ENCODE data around the gene OR2T5.
"Not testable (repeated sequence)": the region's sequence is repeated elsewhere in the genome, so short reads cannot be mapped to it uniquely, and the experiment has no call there.

OR2T5 gene, protein sequence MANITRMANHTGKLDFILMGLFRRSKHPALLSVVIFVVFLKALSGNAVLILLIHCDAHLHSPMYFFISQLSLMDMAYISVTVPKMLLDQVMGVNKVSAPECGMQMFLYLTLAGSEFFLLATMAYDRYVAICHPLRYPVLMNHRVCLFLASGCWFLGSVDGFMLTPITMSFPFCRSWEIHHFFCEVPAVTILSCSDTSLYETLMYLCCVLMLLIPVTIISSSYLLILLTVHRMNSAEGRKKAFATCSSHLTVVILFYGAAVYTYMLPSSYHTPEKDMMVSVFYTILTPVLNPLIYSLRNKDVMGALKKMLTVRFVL

DNA sequence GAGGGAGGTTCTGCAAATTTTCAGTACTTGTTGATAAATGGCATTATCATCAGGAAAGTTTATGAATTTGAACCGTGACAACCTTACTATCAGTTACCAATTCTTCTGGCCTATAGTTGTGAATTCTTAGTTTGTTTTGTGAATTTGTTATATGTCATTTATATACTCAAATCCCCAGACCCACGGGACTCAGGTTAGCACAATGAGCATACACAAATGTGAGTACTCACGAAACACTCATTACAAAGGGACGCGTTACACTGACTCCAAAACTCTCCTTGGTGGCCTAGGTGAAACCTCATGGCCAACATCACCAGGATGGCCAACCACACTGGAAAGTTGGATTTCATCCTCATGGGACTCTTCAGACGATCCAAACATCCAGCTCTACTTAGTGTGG is at the start of gene OR2T5:
TSS of gene OR2T5 (plus strand) at position 301 of the 400 bp plus-strand sequence. CDS start at position 301, 0 bp downstream.
- not testable (repeated sequence) for DNase-seq (ENCODE audit: low spot score)

DNA sequence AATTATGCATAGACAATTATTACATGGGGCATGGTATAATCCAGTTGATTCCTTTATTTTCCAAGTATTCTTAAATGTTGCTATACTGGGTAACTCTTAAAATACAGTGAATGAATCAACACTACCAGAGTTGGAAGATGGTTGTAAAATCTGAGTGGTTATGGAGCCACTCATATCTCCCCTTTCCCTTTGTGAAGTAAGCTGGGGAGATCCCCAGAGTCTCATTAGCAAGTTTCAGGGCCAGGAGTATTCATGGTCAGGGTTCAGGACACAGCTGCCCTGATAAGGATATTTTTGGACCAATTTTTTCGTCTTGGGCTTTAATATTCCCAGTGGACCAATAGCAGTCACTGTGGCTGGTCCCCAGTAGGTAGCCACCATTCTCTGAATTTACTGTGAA is 49.7 kb upstream of the OR2T5 start:
- DNase-seq (ENCODE audit: low spot score): not testable (repeated sequence)

DNA sequence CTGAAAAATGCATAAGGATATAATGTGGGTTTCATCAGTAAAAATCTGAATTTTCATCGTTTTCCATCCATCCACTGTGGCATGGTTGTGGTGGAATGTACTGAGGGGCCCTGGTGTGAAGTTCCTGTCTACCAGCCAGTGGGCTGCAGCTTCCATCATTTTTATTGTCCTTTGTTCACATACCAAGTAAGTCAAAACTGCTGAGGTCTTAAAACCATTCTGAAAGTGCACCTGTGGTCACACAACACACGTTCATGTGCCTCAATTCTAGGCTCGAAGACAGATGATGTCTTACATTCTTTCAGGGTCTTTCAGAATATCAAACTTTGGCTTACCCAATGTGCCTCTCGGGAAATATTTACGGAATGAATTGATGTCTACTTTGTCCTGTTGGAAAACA is 49.1 kb upstream of the OR2T5 start:
- not testable (repeated sequence) for DNase-seq (ENCODE audit: low spot score)

DNA sequence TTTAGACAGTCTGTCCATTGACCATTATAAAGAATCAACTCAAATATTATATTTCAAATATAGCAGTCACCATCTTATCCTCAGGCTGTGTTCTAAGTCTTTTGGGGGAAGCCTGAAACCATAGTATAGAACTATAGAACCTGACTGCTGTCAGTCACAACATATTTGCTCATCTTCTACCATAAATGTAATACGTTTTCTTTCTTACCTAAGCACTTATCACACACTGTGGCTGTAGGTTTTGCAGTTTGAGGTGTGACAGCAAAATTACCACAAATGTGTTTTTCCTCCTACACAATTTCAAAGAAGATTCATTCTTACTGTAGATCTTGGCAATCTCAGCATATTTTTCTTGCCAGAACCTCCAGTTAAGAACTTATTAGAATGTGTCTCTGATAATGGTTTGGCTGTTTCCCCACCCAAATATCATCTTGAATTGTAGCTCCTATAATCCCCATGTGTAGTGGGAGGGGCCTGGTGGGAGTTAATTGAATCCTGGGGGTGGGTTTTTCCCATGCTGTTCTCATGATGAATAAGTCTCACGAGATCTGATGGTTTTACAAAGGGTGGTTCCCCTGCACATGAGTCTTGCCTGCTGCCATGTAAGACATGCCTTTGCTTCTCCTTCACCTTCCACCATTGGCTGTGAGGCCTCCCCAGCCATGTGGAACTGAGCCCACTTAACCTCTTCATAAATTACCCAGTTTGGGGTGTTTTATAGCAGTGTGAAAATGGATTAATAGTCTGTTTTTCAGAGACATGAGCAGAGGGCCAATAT is 45.7 kb upstream of the OR2T5 start:
- DNase-seq (ENCODE audit: low spot score): not testable (repeated sequence)

DNA sequence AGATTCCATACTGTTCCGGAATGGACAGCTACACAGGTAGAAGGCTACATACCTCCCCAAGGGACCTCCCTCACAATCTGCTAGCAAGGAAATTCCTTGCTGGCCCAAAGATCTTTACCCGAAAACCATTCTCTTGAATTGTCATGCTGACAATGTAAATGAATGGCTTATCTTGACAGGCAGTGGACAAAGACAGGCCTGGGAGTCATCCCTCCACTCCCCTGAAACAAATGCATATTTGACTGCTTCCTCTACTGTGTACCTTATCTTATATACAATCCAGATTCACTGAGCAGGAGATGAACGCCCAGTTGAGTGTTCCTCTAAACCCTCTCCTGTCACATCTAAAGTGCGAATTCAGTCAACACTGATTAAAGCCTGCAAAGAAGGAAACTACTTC is 43.8 kb upstream of the OR2T5 start:
- not testable (repeated sequence) for DNase-seq (ENCODE audit: low spot score)

DNA sequence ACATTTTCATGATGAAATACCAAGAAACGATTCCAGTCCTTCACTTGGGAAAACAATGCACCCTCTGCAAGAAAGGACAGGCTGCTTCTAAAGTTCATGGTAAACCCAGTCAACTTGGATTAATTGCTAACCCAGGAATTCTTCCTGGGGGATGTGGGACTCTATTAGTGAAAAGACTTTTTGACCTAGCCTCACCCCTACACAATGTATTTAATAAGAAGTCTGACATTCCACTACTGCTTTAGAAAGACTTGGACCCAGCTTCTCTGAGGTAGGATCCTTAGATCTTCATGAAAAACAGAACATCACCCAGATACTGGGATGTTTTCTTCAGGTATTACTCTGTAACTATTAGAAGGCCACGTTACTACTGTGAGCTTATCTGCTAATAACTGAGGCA is 43.0 kb upstream of the OR2T5 start, which contains the start of gene OR2T2:
TSS of gene OR2T2 (plus strand) at position 239 of the 400 bp plus-strand sequence. CDS start 7,161 bp downstream, outside the sequence.
- DNase-seq (ENCODE audit: low spot score): not testable (repeated sequence)

DNA sequence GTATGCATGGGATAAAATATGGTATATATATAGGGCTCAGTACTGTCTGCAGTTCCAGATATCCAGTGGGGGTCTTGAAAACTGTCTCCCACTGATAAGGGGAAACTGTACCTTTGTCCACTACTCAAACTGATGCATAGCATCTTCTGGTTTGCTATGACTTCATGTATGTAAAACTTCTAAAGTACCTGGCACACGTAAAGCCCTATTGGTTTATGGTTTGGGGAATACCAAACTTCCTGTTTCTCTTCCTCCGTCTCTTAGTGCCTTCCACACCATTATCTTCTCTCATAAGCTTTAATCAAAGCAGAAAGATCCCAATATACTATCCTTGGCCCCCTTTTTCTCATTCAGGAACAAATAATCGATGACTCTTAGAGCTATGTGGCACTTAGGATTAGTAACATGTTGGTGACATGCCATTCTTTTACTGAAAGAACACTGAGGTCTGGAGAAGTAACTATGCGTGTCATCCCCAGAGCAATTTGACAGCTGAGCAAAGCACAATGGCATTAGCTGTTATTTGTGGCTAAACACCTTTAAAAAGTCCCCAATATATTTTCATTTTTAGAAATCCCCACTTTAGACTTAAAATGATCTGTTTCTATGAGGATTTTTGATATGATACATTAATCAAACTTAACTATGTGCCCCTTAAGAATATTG is 39.8 kb upstream of the OR2T5 start:
- DNase-seq (ENCODE audit: low spot score): not testable (repeated sequence)

DNA sequence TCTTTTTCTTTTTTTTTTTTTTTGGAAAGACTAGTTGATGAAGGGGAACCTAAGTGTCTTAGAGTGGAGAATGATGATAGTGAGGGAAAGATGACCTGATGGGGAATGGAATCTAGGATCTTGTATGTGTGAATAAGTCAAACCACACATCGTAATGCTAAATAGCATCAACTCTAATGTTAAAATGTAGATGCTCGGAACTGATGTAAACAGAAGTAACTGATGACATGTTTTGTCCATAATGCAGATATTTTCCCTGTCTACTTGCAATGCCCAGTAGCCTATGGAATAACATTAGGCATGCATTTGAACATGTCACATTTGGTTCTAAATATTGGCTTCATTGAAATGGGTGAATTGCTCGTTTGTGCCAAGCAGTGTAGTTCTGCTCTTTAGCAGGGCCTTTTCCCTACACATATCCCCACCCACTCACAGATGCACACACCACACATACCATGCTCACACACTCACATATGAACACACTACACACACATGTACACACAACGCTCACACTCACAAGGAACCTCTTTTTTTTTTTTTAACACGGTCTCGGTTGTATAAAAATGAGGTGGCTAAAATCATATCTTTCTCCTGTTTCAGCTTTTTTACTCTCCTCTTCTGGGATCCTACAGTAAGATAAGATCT is 38.4 kb upstream of the OR2T5 start:
- not testable (repeated sequence) for DNase-seq (ENCODE audit: low spot score)

DNA sequence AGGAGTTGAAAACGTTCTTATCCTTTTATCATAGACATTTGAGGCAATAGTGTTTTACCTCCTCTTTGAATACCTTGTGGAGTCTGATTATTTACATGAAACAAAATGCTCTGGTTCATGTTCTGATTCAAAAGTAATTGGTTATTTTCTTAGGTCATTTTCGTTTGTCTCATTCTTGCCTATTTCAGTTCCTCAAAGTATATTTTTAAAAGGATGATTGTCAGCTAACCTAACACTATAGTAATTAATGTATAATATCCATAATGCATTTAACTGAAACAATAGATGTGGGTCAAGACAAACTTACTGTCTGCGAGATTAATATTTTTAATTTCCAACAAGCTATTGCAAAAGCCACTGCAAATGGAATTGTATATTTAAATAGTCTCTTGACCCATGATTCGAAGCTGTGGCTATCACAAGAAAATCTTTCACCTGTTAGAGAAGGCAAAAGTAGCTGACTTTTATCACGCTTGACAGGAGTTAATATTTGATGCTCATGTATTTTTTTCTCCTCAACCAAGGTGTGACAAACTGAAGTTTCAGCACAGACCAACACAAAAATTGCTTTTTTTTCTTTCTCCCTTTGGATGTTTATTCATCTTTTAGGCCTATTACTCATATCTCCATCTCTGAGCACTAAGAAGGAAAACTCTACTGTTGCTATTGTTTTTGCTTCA is 37.8 kb upstream of the OR2T5 start:
- DNase-seq (ENCODE audit: low spot score): not testable (repeated sequence)

DNA sequence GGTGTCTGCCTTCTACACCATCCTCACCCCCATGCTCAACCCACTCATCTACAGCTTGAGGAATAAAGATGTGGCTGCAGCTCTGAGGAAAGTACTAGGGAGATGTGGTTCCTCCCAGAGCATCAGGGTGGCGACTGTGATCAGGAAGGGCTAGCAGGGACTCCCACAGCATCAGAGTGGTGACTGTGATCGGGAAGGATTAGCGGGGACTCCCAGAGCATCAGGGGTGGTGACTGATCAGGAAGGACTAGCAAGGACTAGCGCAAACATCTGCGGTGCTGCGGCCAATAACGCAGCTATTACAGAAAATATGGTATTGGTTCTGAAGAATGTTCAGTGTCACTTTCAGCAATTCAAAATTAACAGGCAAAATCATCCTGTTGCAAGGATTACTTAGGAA is 34.8 kb upstream of the OR2T5 start:
- not testable (repeated sequence) for DNase-seq (ENCODE audit: low spot score)

DNA sequence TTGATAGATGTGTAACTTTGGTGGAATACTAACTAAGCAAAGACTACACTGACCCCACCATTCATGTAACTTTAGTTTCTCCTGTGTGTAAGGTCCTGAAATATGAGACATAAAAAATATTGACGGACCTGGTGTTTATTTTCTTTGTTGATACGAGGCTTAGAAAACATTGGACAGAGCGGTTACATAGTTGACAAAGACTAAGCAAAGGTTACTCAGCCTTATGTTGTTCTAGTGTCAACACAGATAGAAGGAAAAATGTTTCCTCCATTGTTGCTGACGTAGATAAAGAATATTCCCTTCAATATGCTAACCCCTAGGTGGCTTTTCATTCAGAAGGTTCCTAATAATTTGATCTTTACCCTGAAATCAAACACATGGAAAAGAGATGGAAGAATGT is 33.3 kb upstream of the OR2T5 start:
- DNase-seq (ENCODE audit: low spot score): not testable (repeated sequence)

DNA sequence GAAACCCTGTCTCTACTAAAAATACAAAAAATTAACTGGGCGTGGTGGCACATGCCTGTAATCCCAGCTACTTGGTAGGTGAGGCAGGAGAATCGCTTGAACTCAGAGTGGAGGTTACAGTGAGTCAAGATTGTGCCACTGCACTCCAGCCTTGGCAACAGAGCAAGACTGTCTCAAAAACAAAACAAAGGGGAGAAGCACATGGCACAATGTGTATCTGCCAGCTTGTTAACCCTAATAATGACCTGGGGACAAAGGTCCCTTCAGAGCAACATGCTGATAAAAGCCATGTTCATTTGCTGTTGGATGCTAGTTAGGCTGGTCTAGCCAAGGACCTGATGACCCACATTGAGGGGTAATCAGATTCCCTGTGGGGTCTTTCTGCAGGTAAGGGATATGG is 31.8 kb upstream of the OR2T5 start:
- not testable (repeated sequence) for DNase-seq (ENCODE audit: low spot score)

DNA sequence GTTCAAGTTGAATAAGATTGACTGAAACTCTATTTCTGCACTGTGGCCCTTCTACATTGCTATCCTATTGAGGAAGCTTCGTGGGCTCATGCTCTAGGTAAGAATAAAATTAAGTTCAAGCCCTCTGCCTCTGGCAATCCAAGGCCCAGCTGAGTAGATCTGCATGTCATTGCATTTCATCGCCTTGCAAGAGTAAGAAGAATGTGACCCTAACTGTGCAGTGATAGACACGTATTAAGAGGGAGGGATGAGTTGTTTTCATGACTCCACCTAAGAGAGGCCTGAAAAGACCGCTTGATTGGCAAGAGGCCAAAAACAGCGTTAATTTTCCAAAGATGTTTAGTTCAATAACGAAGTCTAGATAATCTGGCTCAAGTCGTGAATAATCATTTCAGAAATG is 29.3 kb upstream of the OR2T5 start:
- DNase-seq (ENCODE audit: low spot score): not testable (repeated sequence)

DNA sequence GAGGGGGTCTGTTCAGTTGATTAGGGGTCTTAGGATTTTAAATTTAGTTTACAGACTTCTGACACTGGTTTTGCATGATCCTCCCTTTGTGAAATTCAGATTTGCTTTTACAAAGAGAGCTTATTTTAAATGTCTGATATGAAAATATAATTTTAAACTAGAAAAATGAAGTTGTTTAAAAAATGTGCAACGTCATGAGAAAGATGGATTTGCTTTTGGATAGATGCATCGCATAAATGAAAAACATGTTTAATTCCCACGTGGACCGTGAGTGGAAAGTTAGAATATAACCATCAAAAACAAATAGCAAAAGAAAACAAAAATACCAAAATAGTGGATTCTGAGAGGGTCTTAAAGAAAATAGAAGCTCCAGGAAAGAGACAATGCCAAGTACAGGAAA is 17.2 kb upstream of the OR2T5 start:
- no peak for DNase-seq (ENCODE audit: low spot score)

DNA sequence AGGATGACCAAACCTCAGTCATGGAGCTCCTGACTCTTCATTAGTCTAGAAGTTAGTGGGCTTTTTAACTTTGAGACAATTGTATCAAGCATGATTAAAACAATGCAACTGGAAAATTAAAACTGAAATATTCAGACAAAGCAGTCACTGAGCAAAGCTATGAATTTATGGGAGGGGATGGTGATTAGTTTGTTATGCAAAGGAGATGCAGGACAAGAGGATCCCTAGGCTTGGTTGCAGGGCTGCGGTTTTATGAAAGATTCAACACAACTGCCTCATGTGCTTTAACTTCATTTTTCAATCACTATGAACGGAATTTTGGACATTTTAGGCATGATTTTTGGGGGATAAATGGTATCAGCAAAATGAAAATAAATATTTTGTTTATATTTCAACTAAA is 16.3 kb upstream of the OR2T5 start:
- not testable (repeated sequence) for DNase-seq (ENCODE audit: low spot score)

DNA sequence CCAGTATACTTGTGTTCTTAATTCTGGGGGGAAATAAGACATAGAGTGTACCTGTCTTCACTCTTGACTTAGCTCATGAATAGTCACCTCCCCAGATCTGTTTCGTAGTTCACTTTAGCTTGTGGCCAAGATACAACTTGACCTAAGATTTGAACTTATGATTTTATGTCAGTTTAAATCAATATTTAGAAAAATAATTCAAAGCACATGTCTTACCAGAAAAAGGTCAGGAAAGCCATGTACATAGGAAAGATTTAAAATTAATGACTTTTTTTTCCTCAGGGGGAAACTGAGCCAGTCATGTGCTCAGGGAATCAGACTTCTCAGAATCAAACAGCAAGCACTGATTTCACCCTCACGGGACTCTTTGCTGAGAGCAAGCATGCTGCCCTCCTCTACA is 15.3 kb upstream of the OR2T5 start, which contains the start of gene OR2T3:
TSS of gene OR2T3 (plus strand) at position 301 of the 400 bp plus-strand sequence. CDS start at position 301, 0 bp downstream.
- DNase-seq (ENCODE audit: low spot score): not testable (repeated sequence)

DNA sequence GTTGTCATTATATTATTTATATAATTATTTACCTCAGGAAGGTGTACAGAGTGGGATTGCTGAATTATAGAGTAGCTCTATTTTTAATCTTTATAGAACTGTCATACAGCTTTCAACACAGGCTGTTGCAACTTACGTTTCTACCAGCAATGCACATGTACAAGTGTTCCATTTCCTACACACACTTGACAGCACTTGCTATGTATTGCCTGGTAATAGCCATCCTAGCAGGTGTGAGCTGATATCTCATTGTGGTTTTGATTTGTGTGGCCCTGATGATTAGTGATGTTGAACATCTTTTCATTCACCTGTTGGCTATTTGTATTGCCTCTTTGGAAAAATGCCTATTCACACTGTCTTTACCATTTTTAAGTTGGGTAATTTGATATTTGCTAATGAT is 12.7 kb upstream of the OR2T5 start:
- not testable (repeated sequence) for DNase-seq (ENCODE audit: low spot score)

DNA sequence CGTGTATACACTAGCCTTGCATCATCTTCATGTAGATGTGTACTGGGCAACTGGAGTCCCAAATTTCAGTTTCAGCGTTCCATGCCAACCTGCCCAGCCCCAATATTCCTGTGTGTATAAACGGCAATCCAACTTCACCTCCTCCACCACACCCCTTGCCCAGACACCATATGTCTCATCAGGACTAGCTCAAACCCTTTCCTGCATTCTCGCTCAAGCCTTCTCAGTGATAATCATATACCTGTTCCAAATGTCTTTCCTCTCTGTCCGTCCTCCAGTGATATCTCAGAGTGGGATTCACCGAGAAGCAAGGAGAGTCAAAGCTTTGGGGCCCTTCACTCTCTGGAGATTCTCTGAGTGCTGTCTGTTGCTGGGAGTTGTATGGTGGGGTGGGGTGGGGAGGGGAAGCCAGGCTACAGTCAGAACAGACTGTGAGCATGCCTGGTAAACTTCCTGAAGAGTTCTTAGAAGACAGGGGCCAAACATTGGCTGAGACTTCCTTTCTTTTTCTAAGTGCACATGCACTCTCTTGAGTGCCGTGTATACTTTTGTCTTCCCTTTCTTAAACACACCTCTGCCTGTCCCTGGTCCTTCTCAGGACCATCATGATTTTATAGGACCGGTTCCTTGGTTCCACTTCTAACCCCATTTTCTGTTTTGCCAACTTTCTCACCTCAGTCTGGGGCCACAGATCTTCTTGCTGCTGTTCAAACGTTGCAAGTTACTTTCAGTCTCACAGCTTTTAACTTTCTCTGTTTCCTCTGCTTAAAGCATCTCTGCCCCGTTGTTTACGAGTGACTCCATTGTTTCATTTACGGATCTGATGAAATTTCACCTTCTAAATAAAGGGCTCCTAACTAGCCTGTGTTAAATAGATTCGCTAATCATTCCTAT is 6.5 kb upstream of the OR2T5 start:
- not testable (repeated sequence) for DNase-seq (ENCODE audit: low spot score)

DNA sequence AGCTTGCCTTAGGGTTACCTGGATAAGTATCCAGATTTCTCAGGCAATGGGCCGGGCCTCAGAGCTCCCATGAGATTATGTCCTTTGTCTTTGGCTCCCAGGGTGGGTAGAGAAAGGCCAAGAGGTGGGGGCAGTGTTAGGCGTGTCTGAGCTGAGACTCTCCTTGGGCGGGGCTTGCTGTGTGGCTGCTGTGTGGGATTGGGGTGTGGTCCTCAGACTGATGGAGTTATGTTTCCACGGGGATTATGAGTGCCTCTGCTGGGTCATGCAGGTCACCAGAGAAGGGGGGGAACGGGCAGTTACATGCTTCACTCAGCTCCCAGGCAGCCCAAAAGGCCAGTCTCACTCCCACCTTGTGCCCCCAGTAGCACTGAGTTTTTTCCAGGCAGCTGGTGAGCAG is 8.3 kb downstream of the OR2T5 start:
- DNase-seq (ENCODE audit: low spot score): not testable (repeated sequence)

Data from germinal center (tissue), 1 donor.